WTC11 (cell line): ENCODE data around the gene SS18. TPM values are rescaled to one million over a fixed set of nuclear protein-coding genes. Genes with fewer than 3 reads are reported as not detected.

Experiments
- ATAC-seq: fragments of 200-7000 bp; cut with Tn5 transposase; 2 replicates; pipeline ENCODE4 v1.10.0; 2021; ENCODE audit warnings: mild to moderate bottlenecking, moderate library complexity
- CTCF ChIA-PET: fragments of 300-600 bp; sonication (Branson Sonifier 250); formaldehyde crosslinking; loops from one replicate; lab custom pipeline; 2021; ENCODE audit warnings: antibody characterized with exemption; lab: Charles Lee
- POLR2A ChIA-PET: fragments of 350-600 bp; sonication (Branson Sonifier 250); formaldehyde crosslinking; loops from one replicate; lab custom pipeline; 2021; ENCODE audit warnings: antibody characterized with exemption; lab: Charles Lee
- DNase-seq: peaks from one replicate; pipeline ENCODE4 v3.0.0; 2021; ENCODE audit warnings: low spot score
- H3K27ac Mint-ChIP-seq: 2 replicates; pipeline ENCODE4 v1.8.0; 2021; ENCODE audit warnings: mixed read lengths
- H3K27me3 Mint-ChIP-seq: 2 replicates; pipeline ENCODE4 v1.8.0; 2021; ENCODE audit warnings: low read depth, mild to moderate bottlenecking, moderate library complexity, mixed read lengths
- H3K36me3 Mint-ChIP-seq: 2 replicates; pipeline ENCODE4 v1.8.0; 2021; ENCODE audit warnings: mixed read lengths
- H3K4me1 Mint-ChIP-seq: 2 replicates; pipeline ENCODE4 v1.8.0; 2022; ENCODE audit warnings: mixed read lengths
- H3K4me3 Mint-ChIP-seq: 2 replicates; pipeline ENCODE4 v1.8.0; 2021; ENCODE audit warnings: mild to moderate bottlenecking, moderate library complexity, mixed read lengths
- H3K9me3 Mint-ChIP-seq: 2 replicates; pipeline ENCODE4 v1.8.0; 2021; ENCODE audit warnings: mixed read lengths
- CBFB ChIP-seq: sonication (generic); formaldehyde crosslinking; IDR thresholded peaks from 2 replicates; pipeline ENCODE4 v1.8.1; 2022; ENCODE audit warnings: mild to moderate bottlenecking, low read depth, missing genetic modification reagents
- ELF4 ChIP-seq: sonication (generic); formaldehyde crosslinking; IDR thresholded peaks from 2 replicates; pipeline ENCODE4 v1.8.1; 2022; ENCODE audit warnings: low read depth, mild to moderate bottlenecking, moderate library complexity, missing genetic modification reagents
- EMX1 ChIP-seq: fragments of 250-450 bp; sonication (Bioruptor Pico); IDR thresholded peaks from 2 replicates; pipeline ENCODE4 v1.8.0; 2021; ENCODE audit warnings: mild to moderate bottlenecking
- FOXP1 ChIP-seq: sonication (generic); formaldehyde crosslinking; IDR thresholded peaks from 2 replicates; pipeline ENCODE4 v1.8.0; 2022; ENCODE audit warnings: missing genetic modification reagents, mild to moderate bottlenecking, moderate library complexity, borderline replicate concordance
- GABPB1 ChIP-seq: sonication (generic); formaldehyde crosslinking; IDR thresholded peaks from 2 replicates; pipeline ENCODE4 v1.8.1; 2023; ENCODE audit warnings: mild to moderate bottlenecking, missing genetic modification reagents
- IRF1 ChIP-seq: sonication (generic); formaldehyde crosslinking; IDR thresholded peaks from 2 replicates; pipeline ENCODE4 v1.8.0; 2023; ENCODE audit warnings: missing genetic modification reagents
- IRF2 ChIP-seq: sonication (generic); formaldehyde crosslinking; IDR thresholded peaks from 2 replicates; pipeline ENCODE4 v1.8.0; 2022; ENCODE audit warnings: low read depth, missing genetic modification reagents, borderline replicate concordance
- JAZF1 ChIP-seq: fragments of 250-450 bp; sonication (Bioruptor Pico); IDR thresholded peaks from 2 replicates; pipeline ENCODE4 v1.9.0; 2021; ENCODE audit warnings: moderate library complexity, mild to moderate bottlenecking, inconsistent platforms
- JUN ChIP-seq: sonication (generic); formaldehyde crosslinking; IDR thresholded peaks from 2 replicates; pipeline ENCODE4 v1.8.0; 2023; ENCODE audit warnings: mild to moderate bottlenecking, missing genetic modification reagents
- KAT7 ChIP-seq: sonication (generic); formaldehyde crosslinking; IDR thresholded peaks from 2 replicates; pipeline ENCODE4 v1.8.1; 2023; ENCODE audit warnings: missing genetic modification reagents, mild to moderate bottlenecking, borderline replicate concordance
- NFATC4 ChIP-seq: fragments of 250-450 bp; sonication (Bioruptor Pico); IDR thresholded peaks from 2 replicates; pipeline ENCODE4 v1.9.0; 2021; ENCODE audit warnings: mild to moderate bottlenecking
- NR1H2 ChIP-seq: sonication (generic); formaldehyde crosslinking; IDR thresholded peaks from 2 replicates; pipeline ENCODE4 v1.9.0; 2021; ENCODE audit warnings: mild to moderate bottlenecking, moderate library complexity, missing genetic modification reagents
- OVOL2 ChIP-seq: fragments of 250-450 bp; sonication (Bioruptor Pico); IDR thresholded peaks from 2 replicates; pipeline ENCODE4 v1.9.0; 2021; ENCODE audit warnings: mild to moderate bottlenecking, borderline replicate concordance
- RORB ChIP-seq: fragments of 250-450 bp; sonication (Bioruptor Pico); IDR thresholded peaks from 2 replicates; pipeline ENCODE4 v1.9.0; 2021; ENCODE audit warnings: mild to moderate bottlenecking
- SMAD3 ChIP-seq: sonication (generic); formaldehyde crosslinking; IDR thresholded peaks from 2 replicates; pipeline ENCODE4 v1.8.0; 2022; ENCODE audit warnings: missing genetic modification reagents, mild to moderate bottlenecking, borderline replicate concordance
- SOX15 ChIP-seq: fragments of 250-450 bp; sonication (Bioruptor Pico); IDR thresholded peaks from 2 replicates; pipeline ENCODE4 v1.9.0; 2021; ENCODE audit warnings: mild to moderate bottlenecking
- SP1 ChIP-seq: sonication (generic); formaldehyde crosslinking; conservative IDR thresholded peaks from 2 replicates; pipeline ENCODE4 v1.8.1; 2022; ENCODE audit warnings: missing genetic modification reagents
- ZNF138 ChIP-seq: sonication (generic); formaldehyde crosslinking; conservative IDR thresholded peaks from 2 replicates; pipeline ENCODE4 v1.8.1; 2022; ENCODE audit warnings: mild to moderate bottlenecking, moderate library complexity, missing genetic modification reagents
- ZNF263 ChIP-seq: sonication (generic); formaldehyde crosslinking; IDR thresholded peaks from 2 replicates; pipeline ENCODE4 v1.8.1; 2022; ENCODE audit warnings: low read depth, mild to moderate bottlenecking, moderate library complexity, missing genetic modification reagents
- ZNF281 ChIP-seq: sonication (generic); formaldehyde crosslinking; IDR thresholded peaks from 2 replicates; pipeline ENCODE4 v1.8.0; 2023; ENCODE audit warnings: mild to moderate bottlenecking, missing genetic modification reagents
- total RNA-seq: library from RNA; stranded (reverse); gene quantifications from 3 replicates; pipeline ENCODE4 v1.2.3, GENCODE V29; 2021
- TF ChIP-seq, protein P1 (sequence below): sonication (generic); formaldehyde crosslinking; IDR thresholded peaks from 2 replicates; pipeline ENCODE4 v1.8.1; 2023; ENCODE audit warnings: mild to moderate bottlenecking, missing genetic modification reagents, borderline replicate concordance
- TF ChIP-seq, protein P2 (sequence below): fragments of 250-450 bp; sonication (Bioruptor Pico); conservative IDR thresholded peaks from 2 replicates; pipeline ENCODE4 v1.9.0; 2021; ENCODE audit warnings: mild to moderate bottlenecking
- TF ChIP-seq, protein P3 (sequence below): sonication (generic); formaldehyde crosslinking; IDR thresholded peaks from 2 replicates; pipeline ENCODE4 v1.8.1; 2023; ENCODE audit warnings: mild to moderate bottlenecking, missing genetic modification reagents

SS18 gene
- total RNA-seq, 1 experiment from 2014 or later: 73.0 TPM

DNA sequence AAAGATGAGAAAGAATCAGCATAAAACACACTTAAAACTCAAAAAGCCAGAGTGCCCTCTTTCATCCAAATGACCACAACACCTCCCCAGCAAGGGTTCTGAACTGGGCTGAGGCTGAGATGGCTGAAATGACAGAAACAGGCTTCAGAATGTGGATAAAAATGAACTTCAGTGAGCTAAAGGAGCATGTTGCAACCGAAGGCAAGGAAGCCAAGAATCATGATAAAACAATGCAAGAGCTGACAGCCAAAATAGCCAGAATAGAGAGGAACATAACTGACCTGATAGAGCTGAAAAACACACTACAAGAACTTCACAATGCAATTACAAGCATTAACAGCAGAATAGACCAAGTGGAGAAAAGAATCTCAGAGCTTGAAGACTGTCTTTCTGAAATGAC, 31.1 kb upstream of the SS18 start:
- ChIA-PET POLR2A (no interaction called here), CTCF (no interaction called here)
- no peak overlapping the region for H3K27ac Mint-ChIP-seq
- no peak overlapping the region for H3K4me3 Mint-ChIP-seq
- ATAC-seq: no peak
- no peaks in the 10 kb centered on the region; the same call in 1 of the 2 replicates for H3K27me3 Mint-ChIP-seq
- peaks cover 40% of the 10 kb centered on the region for H3K9me3 Mint-ChIP-seq
- DNase-seq: no peak
- no peaks in the 10 kb centered on the region for H3K4me1 Mint-ChIP-seq
- TF ChIP-seq, protein P1, sequence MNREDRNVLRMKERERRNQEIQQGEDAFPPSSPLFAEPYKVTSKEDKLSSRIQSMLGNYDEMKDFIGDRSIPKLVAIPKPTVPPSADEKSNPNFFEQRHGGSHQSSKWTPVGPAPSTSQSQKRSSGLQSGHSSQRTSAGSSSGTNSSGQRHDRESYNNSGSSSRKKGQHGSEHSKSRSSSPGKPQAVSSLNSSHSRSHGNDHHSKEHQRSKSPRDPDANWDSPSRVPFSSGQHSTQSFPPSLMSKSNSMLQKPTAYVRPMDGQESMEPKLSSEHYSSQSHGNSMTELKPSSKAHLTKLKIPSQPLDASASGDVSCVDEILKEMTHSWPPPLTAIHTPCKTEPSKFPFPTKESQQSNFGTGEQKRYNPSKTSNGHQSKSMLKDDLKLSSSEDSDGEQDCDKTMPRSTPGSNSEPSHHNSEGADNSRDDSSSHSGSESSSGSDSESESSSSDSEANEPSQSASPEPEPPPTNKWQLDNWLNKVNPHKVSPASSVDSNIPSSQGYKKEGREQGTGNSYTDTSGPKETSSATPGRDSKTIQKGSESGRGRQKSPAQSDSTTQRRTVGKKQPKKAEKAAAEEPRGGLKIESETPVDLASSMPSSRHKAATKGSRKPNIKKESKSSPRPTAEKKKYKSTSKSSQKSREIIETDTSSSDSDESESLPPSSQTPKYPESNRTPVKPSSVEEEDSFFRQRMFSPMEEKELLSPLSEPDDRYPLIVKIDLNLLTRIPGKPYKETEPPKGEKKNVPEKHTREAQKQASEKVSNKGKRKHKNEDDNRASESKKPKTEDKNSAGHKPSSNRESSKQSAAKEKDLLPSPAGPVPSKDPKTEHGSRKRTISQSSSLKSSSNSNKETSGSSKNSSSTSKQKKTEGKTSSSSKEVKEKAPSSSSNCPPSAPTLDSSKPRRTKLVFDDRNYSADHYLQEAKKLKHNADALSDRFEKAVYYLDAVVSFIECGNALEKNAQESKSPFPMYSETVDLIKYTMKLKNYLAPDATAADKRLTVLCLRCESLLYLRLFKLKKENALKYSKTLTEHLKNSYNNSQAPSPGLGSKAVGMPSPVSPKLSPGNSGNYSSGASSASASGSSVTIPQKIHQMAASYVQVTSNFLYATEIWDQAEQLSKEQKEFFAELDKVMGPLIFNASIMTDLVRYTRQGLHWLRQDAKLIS (CRISPR knock-in tag): no peak
- TF ChIP-seq CBFB (CRISPR knock-in tag) (no peak), FOXP1 (CRISPR knock-in tag) (no peak), ZNF263 (no peak), SMAD3 (CRISPR knock-in tag) (no peak), JUN (no peak), ELF4 (CRISPR knock-in tag) (no peak), OVOL2 (CRISPR knock-in tag) (no peak), GABPB1 (CRISPR knock-in tag) (no peak), IRF1 (CRISPR knock-in tag) (no peak), ZNF281 (CRISPR knock-in tag) (no peak), KAT7 (no peak), SP1 (CRISPR knock-in tag) (no peak)
- H3K36me3 Mint-ChIP-seq: peaks cover 11% of the 10 kb centered on the region

- CTCF ChIA-PET: no interaction called here
- no peaks in the 10 kb centered on the region for H3K4me1 Mint-ChIP-seq
- POLR2A ChIA-PET: no interaction called here
- TF ChIP-seq ZNF281 (CRISPR knock-in tag) (no peak), NR1H2 (CRISPR knock-in tag) (no peak), EMX1 (CRISPR knock-in tag) (no peak), IRF2 (CRISPR knock-in tag) (no peak), SMAD3 (CRISPR knock-in tag) (no peak), FOXP1 (CRISPR knock-in tag) (no peak), ZNF138 (CRISPR knock-in tag) (no peak), SOX15 (no peak), NFATC4 (CRISPR knock-in tag) (no peak), RORB (CRISPR knock-in tag) (no peak), JAZF1 (CRISPR knock-in tag) (no peak)
- TF ChIP-seq, protein P2, sequence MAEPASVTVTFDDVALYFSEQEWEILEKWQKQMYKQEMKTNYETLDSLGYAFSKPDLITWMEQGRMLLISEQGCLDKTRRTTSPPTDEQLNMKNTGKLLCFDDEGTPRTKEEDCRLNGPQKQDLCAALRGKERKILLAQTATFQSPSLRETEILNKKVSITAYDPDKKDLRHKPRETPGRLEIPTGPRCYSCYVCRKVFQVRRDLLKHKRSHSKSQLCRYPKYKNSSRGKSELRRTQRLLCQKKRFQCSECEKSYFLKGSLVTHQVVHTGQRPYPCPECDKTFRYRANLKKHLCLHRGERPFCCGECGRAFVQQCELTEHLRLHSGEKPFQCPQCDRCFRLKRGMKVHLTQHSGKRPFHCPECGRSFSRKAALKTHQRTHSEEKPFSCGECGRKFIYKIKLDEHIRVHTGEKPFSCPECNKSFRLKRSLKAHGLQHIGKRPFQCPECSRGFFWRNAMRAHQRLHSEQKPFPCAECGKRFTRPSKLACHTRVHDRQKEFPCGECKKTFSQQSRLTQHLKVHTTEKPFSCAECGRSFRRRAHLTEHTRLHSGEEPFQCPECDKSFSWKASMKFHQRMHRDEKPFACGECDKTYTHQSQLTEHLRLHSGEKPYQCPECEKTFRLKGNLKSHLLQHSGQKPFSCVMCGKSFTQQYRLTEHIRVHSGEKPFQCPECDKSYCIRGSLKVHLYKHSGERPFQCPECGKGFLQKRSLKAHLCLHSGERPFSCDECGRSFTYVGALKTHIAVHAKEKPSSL: no peak
- TF ChIP-seq, protein P3, sequence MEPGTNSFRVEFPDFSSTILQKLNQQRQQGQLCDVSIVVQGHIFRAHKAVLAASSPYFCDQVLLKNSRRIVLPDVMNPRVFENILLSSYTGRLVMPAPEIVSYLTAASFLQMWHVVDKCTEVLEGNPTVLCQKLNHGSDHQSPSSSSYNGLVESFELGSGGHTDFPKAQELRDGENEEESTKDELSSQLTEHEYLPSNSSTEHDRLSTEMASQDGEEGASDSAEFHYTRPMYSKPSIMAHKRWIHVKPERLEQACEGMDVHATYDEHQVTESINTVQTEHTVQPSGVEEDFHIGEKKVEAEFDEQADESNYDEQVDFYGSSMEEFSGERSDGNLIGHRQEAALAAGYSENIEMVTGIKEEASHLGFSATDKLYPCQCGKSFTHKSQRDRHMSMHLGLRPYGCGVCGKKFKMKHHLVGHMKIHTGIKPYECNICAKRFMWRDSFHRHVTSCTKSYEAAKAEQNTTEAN (CRISPR knock-in tag): no peak
These were observed 28.8 kb upstream of the SS18 start for GRCh38 chr18:26119246-26119645.

More at GRCh38 chr18:26119246-26119645, 28.8 kb upstream of the SS18 start:
- Mint-ChIP-seq H3K9me3 (peaks cover 44% of the 10 kb centered on the region), H3K4me3 (no peak overlapping the region), H3K27me3 (no peaks in the 10 kb centered on the region; the same call in 1 of the 2 replicates), H3K27ac (no peak overlapping the region), H3K36me3 (peaks cover 11% of the 10 kb centered on the region)
- ATAC-seq (no peak), DNase-seq (no peak)
